ENCODE measurements around the gene NXPH1. TPM values are rescaled to one million over a fixed set of nuclear protein-coding genes. Genes with fewer than 3 reads are reported as not detected.

NXPH1 gene
- total RNA-seq, 1 experiment from 2014 or later, result 0.59 TPM

DNA sequence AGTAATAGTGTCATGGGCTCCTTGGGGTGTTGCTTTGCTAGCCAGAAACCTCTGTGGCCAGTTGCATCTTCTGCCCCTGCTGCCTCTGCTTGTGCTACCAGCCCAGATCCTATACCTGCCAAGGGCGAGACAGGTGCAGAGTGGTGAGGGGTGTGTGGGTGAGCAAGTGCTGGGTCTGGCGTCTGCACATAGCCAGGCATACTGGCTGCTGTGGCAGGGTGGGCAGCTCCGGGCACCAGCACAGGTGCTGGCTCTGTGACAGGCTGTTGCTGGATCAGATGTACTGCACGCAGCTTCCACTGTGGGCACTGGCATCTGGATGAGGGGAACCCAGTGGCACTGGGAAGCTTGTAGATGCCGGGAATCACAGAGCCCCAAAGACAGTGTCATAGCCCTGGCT is 148.4 kb downstream of the NXPH1 start:
- ATAC-seq (no peak; the same call in 1 of the 2 replicates), DNase-seq (ENCODE audit: low spot score) (no peak)
- Mint-ChIP-seq H3K27ac (no peak overlapping the region), H3K27me3 (ENCODE audit: low read depth) (no peaks in the 10 kb centered on the region), H3K4me1 (no peaks in the 10 kb centered on the region), H3K4me3 (no peak overlapping the region), H3K36me3 (no peaks in the 10 kb centered on the region), H3K9me3 (no peaks in the 10 kb centered on the region)
- CTCF ChIA-PET, result no interaction called here
- POLR2A ChIA-PET, result no interaction called here
- TF ChIP-seq ZNF423 (CRISPR knock-in tag; IDR thresholded peaks at IDR 0.05) (no peak), ZBTB21 (CRISPR knock-in tag; IDR thresholded peaks at IDR 0.05; ENCODE audit: borderline replicate concordance) (no peak), ZNF671 (CRISPR knock-in tag; IDR thresholded peaks at IDR 0.05) (no peak)
- TF ChIP-seq, protein P1, sequence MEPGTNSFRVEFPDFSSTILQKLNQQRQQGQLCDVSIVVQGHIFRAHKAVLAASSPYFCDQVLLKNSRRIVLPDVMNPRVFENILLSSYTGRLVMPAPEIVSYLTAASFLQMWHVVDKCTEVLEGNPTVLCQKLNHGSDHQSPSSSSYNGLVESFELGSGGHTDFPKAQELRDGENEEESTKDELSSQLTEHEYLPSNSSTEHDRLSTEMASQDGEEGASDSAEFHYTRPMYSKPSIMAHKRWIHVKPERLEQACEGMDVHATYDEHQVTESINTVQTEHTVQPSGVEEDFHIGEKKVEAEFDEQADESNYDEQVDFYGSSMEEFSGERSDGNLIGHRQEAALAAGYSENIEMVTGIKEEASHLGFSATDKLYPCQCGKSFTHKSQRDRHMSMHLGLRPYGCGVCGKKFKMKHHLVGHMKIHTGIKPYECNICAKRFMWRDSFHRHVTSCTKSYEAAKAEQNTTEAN (CRISPR knock-in tag; IDR thresholded peaks at IDR 0.05), result no peak
- TF ChIP-seq, protein P2, sequence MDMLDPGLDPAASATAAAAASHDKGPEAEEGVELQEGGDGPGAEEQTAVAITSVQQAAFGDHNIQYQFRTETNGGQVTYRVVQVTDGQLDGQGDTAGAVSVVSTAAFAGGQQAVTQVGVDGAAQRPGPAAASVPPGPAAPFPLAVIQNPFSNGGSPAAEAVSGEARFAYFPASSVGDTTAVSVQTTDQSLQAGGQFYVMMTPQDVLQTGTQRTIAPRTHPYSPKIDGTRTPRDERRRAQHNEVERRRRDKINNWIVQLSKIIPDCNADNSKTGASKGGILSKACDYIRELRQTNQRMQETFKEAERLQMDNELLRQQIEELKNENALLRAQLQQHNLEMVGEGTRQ (CRISPR knock-in tag; IDR thresholded peaks at IDR 0.05), result no peak
- TF ChIP-seq, protein P3, sequence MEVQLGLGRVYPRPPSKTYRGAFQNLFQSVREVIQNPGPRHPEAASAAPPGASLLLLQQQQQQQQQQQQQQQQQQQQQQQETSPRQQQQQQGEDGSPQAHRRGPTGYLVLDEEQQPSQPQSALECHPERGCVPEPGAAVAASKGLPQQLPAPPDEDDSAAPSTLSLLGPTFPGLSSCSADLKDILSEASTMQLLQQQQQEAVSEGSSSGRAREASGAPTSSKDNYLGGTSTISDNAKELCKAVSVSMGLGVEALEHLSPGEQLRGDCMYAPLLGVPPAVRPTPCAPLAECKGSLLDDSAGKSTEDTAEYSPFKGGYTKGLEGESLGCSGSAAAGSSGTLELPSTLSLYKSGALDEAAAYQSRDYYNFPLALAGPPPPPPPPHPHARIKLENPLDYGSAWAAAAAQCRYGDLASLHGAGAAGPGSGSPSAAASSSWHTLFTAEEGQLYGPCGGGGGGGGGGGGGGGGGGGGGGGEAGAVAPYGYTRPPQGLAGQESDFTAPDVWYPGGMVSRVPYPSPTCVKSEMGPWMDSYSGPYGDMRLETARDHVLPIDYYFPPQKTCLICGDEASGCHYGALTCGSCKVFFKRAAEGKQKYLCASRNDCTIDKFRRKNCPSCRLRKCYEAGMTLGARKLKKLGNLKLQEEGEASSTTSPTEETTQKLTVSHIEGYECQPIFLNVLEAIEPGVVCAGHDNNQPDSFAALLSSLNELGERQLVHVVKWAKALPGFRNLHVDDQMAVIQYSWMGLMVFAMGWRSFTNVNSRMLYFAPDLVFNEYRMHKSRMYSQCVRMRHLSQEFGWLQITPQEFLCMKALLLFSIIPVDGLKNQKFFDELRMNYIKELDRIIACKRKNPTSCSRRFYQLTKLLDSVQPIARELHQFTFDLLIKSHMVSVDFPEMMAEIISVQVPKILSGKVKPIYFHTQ (CRISPR knock-in tag; IDR thresholded peaks at IDR 0.05), result no peak

DNA sequence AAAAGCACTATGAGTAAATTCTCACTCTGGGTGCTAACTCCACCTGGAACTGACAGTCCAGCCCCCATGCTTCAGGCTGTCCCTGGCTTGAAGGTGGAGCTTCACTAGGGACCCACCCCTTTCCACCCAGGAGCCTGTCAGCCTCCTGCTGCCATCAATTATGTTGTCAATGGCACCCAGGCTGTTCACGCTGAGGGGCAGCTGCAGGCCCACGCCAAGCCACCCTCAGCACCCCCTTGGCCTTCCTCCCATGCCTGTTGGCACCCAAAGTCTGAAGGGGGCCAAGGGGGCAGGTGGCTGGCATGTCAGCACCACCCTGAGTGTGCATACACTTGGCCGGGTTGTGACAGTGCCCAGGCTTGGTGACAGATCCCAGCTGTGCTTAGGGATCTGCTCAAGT is 149.3 kb downstream of the NXPH1 start:
- ATAC-seq (no peak), DNase-seq (ENCODE audit: low spot score) (no peak)
- H3K4me3 Mint-ChIP-seq, result no peak overlapping the region
- no peak overlapping the region for H3K27ac Mint-ChIP-seq
- H3K9me3 Mint-ChIP-seq, result peaks cover 2% of the 10 kb centered on the region
- TF ChIP-seq ZNF423 (CRISPR knock-in tag; IDR thresholded peaks at IDR 0.05) (0 out of 2 replicates have a peak, but pooled peaks have one; percentile 11), JAZF1 (CRISPR knock-in tag; IDR thresholded peaks at IDR 0.05) (no peak)
- no peaks in the 10 kb centered on the region for H3K36me3 Mint-ChIP-seq
- no peaks in the 10 kb centered on the region for H3K4me1 Mint-ChIP-seq
- no peaks in the 10 kb centered on the region for H3K27me3 Mint-ChIP-seq (ENCODE audit: low read depth)
- ChIA-PET CTCF (no interaction called here), POLR2A (no interaction called here)

DNA sequence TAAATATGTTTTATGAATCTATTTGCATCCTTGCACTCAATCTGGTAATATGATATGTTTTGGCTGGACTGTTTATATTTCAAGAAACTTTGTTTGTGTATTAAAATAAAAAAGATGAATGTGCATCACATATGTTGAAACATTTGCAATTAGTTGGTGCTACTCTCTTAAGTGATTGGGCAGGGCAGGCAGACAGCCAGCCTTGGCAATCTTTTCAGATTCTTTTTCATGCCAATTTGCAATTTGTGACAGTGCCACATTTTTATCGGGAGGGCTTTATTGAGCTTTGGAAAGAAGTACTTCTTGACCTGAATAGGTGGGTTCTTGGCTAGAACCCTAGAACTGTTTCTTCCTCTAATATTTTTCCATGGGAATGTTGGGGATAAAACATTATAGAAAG is 152.2 kb downstream of the NXPH1 start:
- no peaks in the 10 kb centered on the region for H3K36me3 Mint-ChIP-seq
- H3K4me1 Mint-ChIP-seq, result no peaks in the 10 kb centered on the region
- ChIA-PET POLR2A (no interaction called here), CTCF (no interaction called here)
- peaks cover 6% of the 10 kb centered on the region for H3K9me3 Mint-ChIP-seq
- H3K27ac Mint-ChIP-seq, result no peak overlapping the region
- TF ChIP-seq, protein P1 (CRISPR knock-in tag; IDR thresholded peaks at IDR 0.05), result no peak
- TF ChIP-seq ZNF281 (CRISPR knock-in tag; IDR thresholded peaks at IDR 0.05) (no peak), SMAD4 (CRISPR knock-in tag; IDR thresholded peaks at IDR 0.05) (no peak), MXD4 (CRISPR knock-in tag; IDR thresholded peaks at IDR 0.05; ENCODE audit: borderline replicate concordance) (no peak), CREM (CRISPR knock-in tag; IDR thresholded peaks at IDR 0.05) (no peak)
- TF ChIP-seq, protein P3 (CRISPR knock-in tag; IDR thresholded peaks at IDR 0.05), result no peak
- TF ChIP-seq, protein P4, sequence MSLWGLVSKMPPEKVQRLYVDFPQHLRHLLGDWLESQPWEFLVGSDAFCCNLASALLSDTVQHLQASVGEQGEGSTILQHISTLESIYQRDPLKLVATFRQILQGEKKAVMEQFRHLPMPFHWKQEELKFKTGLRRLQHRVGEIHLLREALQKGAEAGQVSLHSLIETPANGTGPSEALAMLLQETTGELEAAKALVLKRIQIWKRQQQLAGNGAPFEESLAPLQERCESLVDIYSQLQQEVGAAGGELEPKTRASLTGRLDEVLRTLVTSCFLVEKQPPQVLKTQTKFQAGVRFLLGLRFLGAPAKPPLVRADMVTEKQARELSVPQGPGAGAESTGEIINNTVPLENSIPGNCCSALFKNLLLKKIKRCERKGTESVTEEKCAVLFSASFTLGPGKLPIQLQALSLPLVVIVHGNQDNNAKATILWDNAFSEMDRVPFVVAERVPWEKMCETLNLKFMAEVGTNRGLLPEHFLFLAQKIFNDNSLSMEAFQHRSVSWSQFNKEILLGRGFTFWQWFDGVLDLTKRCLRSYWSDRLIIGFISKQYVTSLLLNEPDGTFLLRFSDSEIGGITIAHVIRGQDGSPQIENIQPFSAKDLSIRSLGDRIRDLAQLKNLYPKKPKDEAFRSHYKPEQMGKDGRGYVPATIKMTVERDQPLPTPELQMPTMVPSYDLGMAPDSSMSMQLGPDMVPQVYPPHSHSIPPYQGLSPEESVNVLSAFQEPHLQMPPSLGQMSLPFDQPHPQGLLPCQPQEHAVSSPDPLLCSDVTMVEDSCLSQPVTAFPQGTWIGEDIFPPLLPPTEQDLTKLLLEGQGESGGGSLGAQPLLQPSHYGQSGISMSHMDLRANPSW (CRISPR knock-in tag; conservative IDR thresholded peaks at IDR 0.05; ENCODE audit: low read depth), result no peak
- TF ChIP-seq, protein P5, sequence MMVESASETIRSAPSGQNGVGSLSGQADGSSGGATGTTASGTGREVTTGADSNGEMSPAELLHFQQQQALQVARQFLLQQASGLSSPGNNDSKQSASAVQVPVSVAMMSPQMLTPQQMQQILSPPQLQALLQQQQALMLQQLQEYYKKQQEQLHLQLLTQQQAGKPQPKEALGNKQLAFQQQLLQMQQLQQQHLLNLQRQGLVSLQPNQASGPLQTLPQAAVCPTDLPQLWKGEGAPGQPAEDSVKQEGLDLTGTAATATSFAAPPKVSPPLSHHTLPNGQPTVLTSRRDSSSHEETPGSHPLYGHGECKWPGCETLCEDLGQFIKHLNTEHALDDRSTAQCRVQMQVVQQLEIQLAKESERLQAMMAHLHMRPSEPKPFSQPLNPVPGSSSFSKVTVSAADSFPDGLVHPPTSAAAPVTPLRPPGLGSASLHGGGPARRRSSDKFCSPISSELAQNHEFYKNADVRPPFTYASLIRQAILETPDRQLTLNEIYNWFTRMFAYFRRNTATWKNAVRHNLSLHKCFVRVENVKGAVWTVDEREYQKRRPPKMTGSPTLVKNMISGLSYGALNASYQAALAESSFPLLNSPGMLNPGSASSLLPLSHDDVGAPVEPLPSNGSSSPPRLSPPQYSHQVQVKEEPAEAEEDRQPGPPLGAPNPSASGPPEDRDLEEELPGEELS (CRISPR knock-in tag; IDR thresholded peaks at IDR 0.05), result no peak
- ATAC-seq (no peak), DNase-seq (ENCODE audit: low spot score) (no peak)
- H3K27me3 Mint-ChIP-seq (ENCODE audit: low read depth), result no peaks in the 10 kb centered on the region
- H3K4me3 Mint-ChIP-seq, result no peak overlapping the region

Measured in WTC11 (cell line).